ENCODE measurements around the gene SLC25A21.

The SLC25A21 gene

DNA sequence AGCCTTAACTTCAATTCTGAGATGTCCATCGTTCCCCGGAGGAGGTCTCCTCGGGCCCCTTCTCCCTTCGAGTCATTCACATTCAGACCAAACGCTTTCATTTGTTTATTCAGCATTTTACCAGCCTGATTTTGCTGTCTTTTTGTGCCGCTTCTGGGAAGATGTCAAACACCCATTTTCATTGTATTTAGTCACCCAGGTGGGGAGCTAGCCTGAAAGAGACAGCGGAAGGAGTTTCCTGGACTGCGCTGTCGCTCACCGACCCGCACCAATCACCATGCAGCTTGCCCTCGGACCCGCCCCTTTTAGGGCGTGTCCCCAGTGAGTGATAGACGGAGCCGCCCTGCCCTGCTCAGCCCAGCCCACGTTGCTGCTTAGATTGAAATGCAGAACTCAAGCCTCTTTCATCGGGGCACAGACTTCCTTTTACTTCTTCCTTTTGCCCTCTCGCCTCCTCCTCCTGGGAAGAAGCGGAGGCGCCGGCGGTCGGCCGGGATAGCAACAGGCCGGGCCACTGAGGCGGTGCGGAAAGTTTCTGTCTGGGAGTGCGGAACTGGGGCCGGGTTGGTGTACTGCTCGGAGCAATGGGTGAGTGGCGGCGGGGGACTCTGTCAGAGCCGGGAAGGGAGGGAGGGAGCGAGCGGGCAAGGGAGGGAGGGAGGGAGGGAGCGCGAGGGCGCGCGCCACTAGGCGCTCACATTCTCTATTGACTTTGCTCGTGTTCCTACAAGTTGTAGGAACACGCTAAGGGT is 510.7 kb downstream of the SLC25A21 start, which contains the start of gene PAX9:
Gene PAX9, plus strand, starts transcription at position 355 of the 752 bp plus-strand sequence. Its CDS starts 230 bp downstream, at position 585.
- DNase-seq (ENCODE audit: low spot score) = peak; percentile 49

DNA sequence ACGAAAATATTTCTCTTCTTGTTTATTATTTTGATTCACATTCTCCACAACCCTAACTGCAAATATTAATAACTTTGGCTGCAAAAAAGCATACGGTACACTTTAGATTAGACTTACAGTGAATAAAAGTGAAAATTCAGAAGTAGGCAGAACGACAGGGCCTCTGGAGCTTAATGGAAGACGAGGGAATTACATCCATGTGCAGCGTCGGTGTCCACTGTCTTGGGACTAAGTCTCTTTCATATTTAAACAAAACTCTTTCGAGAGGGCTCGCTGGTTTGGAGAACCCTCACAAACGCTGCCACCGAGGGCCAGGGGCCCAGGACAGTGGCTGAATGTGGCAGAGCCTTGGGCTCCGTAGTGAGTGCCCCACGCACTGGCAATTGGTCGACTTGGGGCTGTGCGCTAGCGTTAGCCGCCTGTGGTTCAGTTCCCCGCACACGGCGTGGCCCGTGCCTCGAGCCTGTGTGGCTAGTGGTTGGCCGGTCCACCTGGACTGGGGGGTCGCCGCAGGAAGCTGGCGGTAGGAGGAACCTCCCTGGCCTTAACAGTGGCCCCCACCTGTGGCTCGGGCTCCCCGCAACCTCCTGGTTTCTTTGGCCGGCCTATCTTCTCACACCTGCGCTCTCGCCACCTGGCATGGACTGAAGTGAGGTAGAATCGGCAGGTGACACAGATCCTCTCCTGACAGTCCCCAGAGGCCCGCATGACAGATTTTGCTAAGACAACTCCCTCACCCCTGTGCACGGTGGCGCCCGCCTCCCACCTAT is 511.5 kb downstream of the SLC25A21 start:
- DNase-seq (ENCODE audit: low spot score) = no peak

DNA sequence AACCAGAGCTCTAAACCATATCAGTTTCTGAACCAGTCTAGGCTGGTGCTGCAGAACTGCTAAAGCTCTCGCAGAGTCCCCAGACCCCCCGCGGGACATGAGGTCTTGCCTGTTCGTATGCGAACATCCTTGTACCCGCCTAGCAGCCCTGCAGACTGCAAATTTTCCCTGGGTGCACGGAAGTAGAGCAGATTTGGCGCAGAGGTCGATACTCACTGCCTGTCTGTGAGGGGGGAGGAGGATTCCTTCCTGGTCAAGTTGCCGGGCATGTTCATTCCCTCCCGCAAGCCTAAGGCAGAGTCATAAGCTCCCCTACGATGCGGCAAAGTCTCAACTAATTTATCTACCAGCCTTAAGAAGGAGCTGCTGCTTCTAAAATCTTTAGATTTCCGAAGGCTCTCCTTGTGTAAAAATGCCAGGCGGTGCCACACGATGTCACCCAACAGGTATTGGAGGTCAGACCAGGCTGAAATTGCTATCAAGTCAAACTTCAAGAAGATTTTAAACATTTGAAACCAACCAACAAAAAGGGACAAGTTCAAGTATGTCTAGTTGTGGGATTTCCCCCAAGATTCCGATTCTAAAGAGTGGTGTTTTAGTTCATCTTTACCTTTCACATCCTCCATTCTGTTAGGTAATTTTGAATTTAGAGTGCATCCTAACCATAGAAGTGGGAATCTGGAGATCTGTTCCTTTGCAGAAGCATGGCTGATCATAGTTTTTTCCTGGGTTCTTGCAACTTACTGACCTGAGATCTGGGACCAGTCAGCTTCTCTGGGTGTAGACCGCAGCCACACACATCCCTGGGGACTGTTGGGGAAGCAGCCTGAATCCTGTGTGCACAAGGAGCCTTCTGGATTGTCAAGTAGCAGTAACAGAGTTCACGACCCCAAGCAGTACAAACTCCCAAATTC is 512.3 kb downstream of the SLC25A21 start:
- DNase-seq (ENCODE audit: low spot score) = no peak

DNA sequence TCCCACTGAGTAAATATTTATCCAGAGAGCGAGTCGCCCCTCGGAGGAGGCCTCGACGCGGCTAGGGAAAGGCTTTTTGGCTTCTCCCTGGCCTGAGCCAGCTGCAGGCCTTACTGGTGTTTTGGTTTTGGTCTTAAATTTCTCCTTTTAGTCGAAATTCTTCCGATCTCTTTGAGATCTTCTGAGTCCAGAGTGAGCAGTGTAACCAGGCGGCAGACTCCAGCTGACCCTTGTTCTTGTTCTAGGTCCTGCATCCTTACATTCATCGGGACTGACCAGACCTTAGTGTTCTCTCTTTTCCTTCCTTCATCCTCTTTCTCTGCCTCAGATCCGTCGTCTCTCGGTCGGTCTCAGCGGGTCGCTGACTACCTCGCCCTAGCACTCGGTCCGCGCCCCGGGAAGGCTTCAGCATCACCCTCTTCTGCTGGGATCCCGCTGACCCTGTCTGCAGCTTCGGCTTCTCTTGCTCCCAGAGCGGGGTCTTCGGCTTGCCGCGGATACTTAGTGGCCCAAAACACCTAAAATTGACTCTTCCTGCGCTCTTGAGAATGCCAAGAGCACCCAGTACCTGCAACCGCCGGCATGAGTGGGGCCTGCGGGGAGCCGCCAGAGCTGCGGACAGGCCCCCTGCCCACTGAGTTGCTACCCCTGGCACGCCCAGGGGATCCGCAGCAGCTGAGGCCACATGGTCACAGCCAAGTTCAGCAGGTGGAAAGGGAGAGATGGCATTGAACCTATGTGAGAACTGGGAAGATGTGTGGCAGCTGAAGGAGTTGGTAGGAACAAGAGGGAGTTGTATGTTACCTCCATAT is 513.2 kb downstream of the SLC25A21 start:
- DNase-seq (ENCODE audit: low spot score) = no peak

DNA sequence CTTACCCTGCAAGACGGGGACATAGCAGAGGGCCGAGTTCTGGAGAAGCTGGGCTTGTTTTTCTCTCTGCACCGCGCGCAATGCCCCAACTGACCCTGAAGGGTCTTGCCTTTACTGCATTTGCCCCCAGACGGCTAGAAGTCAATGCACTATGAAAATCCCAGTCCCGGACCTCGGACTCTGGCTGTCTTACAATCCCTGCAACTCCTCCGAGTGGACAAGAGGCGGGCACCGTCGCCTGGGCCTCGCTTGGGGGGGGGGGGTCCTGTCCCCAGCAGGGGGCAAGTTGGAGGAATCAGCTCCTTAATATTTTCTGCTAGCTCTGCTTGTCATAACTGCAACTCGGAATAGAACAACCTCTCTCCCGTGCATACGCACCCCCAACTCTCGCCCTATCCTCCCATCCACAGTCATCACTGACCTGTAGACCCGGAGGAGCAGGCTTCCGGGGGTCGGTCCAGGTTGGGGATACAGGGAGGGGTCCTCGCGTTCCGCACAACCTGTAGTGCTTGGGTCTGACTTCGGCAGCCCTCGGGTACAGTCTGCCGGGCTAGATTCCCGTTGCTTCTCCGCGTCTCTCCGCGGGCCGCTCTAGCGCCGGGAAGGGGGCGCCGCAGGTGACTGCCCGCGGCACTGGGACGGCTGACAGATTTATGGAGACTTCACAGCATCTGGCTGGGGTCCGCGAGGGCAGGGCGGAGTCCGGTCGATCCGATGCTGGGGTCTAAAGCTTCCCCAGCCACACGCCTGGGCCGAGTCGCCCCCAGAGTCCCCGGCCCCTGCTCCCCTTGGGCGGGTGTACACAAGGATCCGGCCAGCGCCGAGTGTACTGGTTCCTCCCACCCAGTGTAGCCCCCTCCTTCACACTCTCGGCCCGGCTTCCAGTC is 514.0 kb downstream of the SLC25A21 start:
- DNase-seq (ENCODE audit: low spot score) = no peak

DNA sequence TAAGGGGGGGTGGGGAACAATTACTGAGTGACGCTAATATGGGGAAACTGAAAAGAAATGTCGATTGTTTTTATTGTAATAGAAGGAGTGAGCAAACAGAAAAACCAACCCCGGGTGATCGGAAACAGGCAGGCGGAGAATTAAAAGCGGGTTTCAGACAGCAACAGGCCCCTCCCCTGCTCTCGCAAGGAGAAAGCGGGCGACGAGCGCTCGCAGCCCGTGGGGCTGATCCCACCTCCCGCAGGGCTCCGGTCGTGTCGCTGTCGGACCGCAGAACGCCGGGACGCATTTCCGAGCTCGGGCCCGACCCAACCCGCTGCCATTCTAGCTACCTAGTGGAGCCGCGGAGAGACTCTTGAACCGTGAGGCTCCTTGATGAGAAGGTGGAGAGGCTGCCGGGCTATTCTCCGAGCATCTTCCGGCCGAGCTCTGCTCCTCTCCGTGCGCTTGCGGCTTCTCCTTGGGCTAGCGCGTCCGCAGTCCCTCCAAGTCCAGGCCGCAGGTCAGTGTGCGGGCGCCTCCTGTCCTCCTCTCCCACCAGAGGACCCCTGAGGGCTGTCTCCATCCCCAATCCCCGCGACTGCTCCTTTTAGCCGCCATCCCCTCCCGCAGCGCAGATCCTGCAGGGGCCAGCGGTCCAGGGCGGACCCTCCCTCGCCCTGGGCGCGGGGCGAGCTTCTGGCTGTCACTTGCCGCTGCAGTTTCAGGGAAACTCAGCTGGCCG is 514.8 kb downstream of the SLC25A21 start:
- DNase-seq (ENCODE audit: low spot score) = no peak

DNA sequence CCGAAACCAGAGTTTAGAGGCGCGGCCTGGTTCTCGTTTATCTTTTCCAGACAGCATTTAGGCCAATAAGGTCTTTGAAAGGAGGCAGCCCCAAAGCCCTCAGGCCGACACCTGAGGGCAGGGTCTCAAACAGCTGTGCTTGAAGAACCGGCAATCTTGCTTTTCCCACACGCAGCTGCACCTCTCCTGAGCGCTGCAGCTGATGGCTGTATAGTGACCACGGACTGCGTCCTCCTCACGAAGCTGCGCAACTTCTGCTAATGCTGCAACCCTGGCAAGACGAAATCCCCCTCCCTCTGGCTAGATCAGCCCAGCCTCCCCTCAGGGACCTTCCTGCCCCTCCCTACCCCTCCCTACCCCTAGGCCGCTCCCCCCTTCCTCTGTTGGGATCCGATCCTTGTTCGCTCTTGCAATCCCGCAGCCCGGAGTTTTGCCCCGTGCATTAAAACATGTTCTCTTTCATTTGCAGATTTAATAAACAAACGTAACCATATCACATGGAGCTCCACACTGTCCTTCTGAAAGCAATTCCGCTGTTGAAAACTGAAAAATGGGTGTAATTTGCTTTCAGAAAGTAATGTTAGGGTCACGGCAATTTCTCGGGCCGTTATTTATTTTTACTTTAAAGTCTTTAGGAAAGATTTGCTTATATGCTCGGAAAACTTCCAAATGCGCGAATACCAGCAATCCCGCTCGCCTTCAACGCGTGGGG is 515.6 kb downstream of the SLC25A21 start:
- no peak for DNase-seq (ENCODE audit: low spot score)

DNA sequence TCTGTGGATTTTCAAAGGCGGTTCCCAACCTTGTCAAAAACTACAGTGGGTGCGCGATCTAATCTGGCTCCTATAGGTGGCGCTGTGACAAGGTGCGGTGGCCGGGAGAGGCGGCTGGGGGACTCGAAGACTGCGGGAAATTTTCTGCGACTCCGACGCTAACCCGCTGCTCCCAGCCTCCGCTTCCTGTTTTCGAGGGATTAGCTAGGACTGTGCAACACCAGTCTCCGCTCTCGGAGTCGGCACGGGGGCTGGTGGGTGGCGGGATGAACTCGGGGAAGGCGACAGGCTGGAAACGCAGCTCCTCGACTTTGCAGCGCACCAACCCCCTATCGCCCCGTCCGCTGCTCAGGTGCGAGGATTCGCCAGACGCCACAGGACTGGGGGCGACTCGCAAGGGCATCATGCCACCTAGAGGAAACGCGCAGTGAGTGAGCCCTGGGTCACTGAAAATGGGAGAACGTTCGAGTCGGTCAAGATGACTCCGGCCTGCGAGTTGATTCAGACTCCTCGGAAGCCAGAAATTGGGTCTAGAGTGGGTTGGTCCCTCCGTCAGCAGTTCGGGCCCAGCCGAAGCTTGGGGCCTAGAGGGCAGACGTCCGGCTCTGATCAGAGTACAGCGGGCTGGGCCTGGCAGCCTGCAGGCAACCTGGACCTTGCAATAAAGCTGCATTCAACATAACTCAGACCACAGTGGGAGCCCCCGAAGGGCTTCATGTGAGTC is 516.3 kb downstream of the SLC25A21 start:
- peak; percentile 44 for DNase-seq (ENCODE audit: low spot score)

DNA sequence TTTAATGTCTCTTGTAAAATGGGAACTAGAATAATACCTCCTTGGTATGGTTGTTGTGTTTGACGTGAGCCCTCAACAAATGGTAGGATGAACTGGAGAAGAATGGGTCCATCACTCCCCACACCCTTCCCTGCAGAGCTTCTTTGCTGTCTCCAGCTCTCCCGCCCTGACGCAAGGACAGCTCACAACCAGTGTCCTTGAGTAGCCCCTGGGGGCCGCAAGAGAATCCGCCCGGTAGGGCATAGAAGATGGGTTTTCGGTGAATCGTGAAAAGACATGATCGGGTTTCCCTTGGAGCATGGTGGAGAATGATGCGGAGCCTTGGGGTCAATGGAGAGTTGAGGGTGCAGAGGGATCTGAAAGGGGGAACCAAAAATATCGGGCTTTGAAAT is 516.8 kb downstream of the SLC25A21 start:
- no peak for DNase-seq (ENCODE audit: low spot score)

DNA sequence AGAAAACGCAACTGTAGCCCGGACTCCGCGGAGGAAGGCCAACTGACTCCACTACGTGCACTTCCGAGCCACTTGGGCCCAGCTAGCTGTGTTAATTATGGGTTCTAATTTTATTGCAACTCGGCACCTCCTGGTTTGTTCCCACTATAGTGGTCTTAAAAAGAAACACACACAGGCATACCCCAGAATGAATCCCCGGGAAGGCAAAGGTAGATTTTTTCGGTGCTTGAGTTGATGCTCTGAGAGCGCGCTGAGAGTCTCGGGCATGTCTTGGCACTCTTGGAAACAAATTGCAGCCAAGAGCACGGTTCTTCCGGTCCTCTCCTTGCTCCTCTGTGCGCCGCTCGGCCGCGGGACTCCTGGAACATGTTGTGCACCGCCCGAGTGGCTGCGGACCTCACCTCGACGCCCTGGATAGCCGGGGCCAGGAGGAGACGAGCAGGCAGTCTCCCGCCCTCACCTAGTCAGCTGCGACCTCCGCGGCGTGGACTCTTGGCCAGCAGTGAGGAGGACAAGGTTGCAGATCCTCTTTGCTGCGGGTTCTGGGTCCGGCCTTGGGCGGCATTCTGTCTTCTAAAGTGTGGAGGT is 517.5 kb downstream of the SLC25A21 start:
- no peak for DNase-seq (ENCODE audit: low spot score)

DNA sequence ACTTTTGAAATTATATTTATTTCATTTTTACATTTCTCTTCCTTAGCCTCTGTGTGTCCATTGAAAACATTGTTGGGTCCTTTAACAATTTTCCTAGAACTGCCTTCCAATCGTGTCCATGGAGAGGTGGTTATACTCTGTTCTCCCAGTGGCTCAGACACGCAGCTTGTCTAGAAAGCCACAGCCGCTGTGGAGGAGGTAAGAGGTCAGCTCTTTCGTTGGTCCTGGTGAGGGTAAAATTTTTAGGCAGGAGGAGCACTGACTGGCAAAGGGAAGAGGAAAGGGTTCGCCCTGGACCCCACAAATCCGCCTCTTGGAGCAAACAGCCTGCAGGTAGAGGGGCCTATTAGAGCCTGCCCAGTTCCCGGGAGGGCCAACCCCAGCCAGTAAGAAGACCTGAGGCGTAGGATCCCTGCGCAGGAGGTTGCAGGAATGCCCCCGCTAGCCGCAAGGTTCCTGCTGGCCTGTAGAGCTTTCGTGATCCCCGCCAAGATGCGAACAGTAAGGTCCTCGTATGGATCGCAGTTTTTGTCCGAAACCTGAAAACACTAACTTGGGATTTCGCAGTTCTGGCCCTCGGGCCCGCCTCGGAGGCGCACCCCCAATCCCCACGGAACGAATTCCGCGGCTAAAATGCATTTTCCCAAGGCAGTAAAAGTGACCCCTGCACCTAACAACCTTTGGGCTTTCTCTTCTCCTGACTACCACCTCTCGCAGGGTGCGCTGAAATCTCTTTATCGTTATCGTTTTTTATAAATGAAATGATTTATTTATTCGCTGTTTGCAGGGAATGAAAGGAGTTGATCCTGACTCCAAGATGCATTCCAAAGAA is 518.2 kb downstream of the SLC25A21 start:
- no peak for DNase-seq (ENCODE audit: low spot score)

DNA sequence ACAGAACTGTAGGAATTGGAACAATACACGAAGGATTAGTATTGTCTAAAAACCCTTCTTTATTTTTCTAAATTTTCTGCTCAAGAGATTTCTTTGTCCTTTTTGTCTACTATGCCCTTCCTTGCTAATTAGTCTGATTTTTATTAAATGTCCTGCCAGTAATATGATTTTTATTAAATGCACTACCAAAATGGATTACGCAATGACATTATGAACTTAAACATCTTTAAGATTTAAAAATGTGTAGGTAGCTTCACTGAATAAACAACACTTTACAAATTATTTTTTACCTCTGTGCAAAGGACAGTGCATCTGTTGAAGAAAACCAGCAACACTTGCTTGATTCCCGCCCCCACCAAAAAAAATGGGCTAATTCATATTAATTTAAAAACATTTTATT is 519.0 kb downstream of the SLC25A21 start:
- DNase-seq (ENCODE audit: low spot score) = no peak

DNA sequence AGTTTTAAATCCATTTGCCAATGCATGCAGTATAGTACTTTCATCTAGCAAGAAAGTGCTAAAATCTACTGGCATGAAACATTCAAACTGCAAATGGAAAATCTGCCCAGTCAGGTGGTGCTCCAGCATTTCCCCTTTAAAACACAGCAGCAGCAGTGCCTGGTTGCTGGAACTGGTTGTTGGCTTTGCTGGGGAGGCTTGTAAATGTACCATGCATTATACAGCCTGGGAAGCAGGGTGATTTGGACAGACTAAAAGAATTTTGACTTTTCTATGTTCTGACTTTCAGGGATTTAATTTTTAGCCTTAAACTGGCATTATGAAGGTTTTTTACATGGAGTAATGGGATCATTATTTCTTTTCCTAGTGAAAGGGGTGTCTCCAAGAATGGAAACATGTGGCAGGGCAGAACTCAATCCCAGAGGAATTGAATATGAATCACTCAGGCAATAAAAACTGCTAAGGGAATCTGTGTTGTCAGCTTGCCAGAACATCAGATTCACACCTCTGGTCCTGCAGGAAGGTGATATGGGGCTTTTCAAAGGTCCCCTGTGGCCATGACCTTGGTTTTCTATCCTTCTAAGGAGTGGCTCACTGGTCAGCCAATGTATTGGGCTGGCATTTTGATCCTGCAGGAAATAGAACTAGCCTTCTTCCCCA is 519.7 kb downstream of the SLC25A21 start:
- no peak for DNase-seq (ENCODE audit: low spot score)

DNA sequence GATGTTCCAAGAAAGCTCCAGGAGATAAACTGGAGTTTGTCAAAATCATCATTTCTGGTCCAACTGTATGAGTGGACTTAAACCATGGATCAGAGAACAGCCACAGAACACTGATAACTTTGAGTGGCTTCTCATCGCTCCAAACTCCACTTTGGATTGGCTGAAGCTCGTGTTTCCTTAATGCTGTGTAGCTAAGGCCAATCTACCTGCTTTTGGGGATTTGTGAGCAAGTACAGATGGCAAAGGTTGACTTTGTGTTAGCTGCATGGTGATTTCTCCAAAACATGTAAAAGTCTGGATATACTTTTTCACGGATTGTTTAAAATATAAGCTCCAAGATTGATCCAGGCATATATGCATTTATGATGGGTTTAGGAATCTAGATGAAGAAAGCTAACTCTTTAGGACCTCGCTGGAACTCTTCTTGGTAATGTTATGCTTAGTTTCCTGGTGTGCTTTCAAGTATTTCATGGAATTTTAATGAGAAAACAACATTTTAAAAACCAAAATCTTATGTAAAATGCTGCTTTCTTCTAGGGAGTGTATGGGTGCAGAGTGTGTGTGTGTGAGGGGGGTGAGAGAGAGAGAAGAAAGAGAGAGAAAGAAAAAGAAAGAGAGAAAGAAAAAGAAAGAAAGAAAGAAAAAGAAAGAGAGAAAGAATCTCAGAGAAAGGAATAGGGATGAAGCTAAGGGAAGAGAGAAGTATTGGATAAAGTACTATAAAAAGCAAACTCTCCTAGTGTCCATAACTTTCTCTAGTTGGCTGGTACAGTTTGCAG is 522.3 kb downstream of the SLC25A21 start:
- DNase-seq (ENCODE audit: low spot score) = no peak

DNA sequence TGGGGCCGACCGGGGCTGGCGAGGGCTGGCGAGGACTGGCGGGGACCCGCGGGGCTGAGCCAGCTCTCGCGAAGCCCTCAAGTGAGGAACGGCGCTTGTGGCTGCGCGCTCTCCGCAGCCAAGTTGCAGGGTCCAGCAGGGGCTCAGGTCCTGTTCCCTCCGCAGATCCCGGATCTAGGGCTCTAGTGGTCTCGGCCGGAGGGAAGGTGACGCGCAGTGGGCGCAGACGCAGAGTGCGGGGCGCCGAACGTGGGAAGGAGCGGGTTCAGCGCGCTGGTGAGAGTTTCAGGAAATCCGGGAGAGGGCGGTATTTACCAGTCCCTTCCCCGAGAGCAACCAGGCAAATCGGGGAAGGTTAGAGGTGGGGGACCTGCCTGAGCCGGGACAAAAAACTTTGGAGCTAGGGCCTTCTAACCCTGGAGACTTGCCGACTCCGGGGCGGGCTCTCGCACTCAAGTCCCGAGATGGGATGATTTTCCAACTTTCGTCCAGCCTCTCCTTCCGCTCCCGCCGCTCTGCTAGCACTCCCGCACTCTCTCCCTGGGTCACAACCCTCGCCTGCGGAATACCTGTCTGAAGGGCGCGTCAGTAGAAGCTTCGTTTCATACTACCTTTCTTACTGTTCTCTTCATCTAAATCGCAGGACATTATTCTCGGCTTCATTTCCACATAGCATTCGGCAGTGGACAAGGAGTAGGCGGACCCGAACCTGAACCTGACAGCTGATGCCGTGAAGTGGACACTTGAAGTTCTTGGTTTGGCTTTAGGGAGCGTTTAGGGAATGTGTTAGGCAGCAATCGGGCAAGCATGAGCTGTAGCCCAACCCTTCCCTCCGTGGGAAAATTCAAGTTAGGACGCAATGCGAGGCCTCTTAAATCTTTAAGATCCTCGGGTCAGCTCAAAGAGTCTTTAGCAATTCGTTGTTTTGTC is 524.3 kb downstream of the SLC25A21 start:
- DNase-seq (ENCODE audit: low spot score) = no peak

Data from activated CD4-positive, alpha-beta T cell treated with anti-CD3 and anti-CD28 coated beads, Interleukin-2, Interleukin-4, amounts not matched to agents 100 ng/mL and 50 ng/mL, durations not matched to agents 16 hours and 8 hours (primary cell).